GM08714 (cell line): ENCODE results near the gene LDAF1.

Source experiments
- H3K4me3 ChIP-seq: fragments of 200-500 bp; sonication (Bioruptor generic); 2 replicates; pipeline ENCODE4 v1.5.1; 2014; ENCODE audit warnings: mild to moderate bottlenecking, low read length, inconsistent platforms
- ZNF274 ChIP-seq: IDR thresholded peaks from 2 replicates; pipeline ENCODE4 v1.6.1; 2012; ENCODE audit warnings: mild to moderate bottlenecking, low read depth, low read length

The LDAF1 gene

GRCh38 chr16:21199607-21200218 lies 41.2 kb downstream of the LDAF1 start:
- no peak for TF ChIP-seq ZNF274
- no peak overlapping the region for H3K4me3 ChIP-seq

DNA sequence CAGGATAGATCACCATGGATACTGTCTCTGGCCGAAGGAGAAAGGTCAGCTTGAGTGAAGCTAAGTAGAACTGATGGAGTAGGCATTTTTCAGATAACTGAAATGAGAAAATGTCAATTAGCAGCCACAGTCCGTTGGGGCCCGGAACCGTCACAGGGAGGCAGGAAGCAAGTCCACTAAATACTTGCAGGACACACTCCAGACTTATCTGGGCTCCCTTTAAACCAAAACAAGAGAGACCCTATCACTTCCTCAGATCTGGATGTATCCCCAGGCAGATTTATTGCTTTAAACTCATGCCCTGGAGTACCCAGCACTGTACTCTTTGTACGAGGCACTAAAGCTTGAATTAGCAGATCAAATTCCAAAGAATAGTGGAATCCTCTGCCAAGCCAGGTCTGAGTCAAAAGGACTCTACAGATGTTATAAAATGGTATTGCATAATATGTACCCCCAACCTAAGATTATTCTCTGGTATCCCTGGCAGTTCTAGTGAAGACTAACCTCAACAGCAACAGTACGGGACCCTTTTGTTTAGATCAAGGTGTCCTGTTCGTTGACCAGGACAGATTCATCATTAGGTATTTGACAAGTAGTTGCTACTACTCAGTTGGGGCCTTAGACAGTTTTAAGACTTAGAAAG lies 44.8 kb downstream of the LDAF1 start:
- H3K4me3 ChIP-seq, result no peak overlapping the region
- TF ChIP-seq ZNF274, result no peak

DNA sequence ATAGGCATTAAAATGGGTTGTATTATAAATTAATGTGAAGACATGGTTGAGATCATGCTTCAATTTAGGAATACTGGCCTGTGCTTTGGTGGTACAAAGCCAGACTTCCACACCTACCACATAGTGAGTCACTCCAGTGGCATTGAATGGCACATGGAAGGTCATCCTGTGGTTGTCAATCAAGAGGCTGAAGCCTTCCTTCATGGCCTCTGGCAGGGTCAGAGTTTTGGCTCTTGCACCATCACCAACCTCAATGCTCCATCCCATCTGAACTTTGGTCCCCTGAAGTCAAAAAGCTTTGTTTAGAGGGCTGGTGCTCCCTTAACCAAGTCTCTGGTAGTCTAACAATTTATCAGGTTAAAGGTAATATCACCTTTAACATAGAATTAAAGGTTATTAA lies 46.8 kb downstream of the LDAF1 start:
- H3K4me3 ChIP-seq, result no peak overlapping the region
- no peak for TF ChIP-seq ZNF274

DNA sequence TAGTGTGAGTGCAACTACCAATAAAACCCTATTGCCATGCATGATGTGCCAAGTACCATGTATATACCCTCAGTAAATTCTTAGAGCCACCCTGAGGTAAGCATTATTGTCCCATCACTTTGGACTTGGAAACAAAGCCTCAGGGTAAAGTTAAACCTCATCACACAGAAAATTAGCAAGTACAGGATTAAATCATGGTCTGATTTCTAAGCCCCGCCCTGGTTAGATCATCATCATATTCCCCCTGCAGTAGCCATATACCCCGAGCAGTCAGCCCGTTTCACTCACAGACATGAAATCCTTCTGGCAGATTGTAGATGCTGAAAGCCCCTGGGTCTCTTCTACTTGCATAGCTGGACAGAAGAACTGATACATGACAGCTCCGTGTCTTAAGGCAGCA lies 48.1 kb downstream of the LDAF1 start:
- TF ChIP-seq ZNF274, result no peak
- no peak overlapping the region for H3K4me3 ChIP-seq

GRCh38 chr16:21208446-21209230 lies 50.2 kb downstream of the LDAF1 start:
- H3K4me3 ChIP-seq, result no peak overlapping the region
- TF ChIP-seq ZNF274, result no peak

DNA sequence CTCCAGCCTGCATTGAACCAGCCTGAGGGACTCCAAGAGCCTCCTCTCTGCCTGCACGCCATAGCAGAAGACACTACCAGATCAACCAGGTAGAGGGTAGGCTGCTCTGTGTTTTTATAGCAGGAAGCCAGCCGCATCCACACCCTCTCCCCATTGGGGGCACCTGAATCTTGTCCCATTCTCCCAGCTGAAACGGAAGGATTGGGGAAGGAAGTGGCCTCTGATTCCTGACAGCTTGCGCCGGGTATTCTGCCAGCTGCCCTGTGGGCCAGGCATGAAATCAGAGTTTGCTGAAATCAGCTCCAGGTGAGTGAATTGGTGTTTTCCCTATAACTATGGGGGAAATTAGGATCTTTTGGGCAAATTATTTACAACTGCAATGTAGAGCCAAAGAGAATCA lies 53.0 kb downstream of the LDAF1 start, which contains the start of gene ZP2:
TSS of gene ZP2 (minus strand) at position 89 of the 400 bp plus-strand sequence. CDS start at position 62, 27 bp downstream.
- no peak for TF ChIP-seq ZNF274
- no peak within 1 kb of the TSS for H3K4me3 ChIP-seq

DNA sequence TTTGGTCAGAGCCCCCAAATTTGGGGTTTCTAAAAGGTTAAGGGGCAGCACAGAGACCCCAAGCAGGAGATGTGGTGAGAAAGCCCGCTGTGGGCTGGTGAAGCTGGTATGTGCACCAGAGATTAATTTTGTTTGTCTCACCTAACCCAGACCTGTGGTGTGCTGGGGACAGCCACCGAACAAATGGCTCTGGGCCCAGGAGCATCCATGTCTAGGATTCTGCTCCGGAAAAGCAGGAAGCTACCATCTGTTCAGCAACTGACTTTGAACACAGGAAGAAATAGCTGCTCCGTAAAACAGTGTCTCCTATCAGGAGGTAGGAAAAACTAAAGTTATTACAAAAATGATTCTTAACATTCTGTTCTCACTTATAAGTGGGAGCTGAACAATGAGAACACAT lies 55.6 kb downstream of the LDAF1 start:
- no peak overlapping the region for H3K4me3 ChIP-seq
- TF ChIP-seq ZNF274, result no peak

DNA sequence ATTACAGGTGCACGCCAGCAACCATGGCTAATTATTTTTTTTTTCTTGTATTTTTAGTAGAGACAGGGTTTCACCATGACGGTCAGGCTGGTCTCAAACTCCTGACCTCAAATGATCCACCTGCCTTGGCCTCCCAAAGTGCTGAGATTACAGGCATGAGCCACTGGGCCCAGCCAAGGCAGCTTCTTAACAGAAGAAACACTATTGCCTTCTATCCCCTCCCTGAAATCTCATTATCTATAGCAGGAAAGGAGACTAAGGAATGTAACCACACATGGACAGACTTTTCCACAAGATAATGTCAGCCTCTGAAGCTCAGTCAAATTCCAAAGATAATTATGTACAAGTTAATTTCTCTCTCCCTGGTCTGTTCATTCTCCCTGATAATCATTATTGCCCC lies 58.6 kb downstream of the LDAF1 start:
- no peak overlapping the region for H3K4me3 ChIP-seq
- no peak for TF ChIP-seq ZNF274

GRCh38 chr16:21218153-21218552 lies 59.7 kb downstream of the LDAF1 start:
- TF ChIP-seq ZNF274, result no peak
- no peak overlapping the region for H3K4me3 ChIP-seq

GRCh38 chr16:21219551-21219950 lies 61.1 kb downstream of the LDAF1 start:
- TF ChIP-seq ZNF274, result no peak
- H3K4me3 ChIP-seq, result no peak overlapping the region

DNA sequence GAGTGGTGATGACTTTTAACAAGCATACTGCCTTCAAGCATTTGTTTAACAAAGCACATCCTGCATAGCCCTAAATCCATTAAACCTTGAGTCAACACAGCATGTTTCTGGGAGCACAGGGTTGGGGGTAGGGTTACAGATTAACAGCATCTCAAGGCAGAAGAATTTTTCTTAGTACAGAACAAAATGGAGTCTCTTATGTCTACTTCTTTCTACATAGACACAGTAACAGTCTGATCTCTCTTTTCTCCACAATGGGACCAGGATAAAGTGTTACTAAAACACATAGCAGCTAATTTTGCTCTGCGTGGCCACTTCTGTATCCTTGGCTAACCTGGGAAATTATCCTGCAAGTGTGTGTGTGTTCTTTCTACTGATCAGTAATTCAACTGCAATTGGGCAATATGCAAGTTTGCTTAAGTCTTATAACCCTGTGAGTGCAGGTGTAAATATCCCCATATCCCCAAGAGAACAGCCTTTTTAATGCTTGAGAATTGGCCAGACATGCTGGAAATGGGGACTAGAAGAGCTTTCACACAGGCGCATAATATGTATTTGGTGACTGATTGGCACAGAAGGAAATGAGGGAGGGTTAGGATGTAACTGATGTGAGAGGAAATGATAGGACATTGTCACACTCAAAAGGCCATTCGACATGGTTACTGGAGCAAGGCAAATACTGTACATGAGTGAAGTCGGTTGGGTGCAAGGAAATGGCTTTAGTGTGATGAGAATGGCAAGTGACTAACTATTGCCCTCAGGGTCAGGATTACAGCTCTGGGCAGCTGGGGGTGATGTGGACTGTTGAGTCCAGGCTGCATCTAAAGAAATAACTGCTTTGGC lies 64.2 kb downstream of the LDAF1 start:
- H3K4me3 ChIP-seq, result no peak overlapping the region
- no peak for TF ChIP-seq ZNF274

GRCh38 chr16:21223787-21224186 lies 65.3 kb downstream of the LDAF1 start:
- no peak for TF ChIP-seq ZNF274
- no peak overlapping the region for H3K4me3 ChIP-seq

DNA sequence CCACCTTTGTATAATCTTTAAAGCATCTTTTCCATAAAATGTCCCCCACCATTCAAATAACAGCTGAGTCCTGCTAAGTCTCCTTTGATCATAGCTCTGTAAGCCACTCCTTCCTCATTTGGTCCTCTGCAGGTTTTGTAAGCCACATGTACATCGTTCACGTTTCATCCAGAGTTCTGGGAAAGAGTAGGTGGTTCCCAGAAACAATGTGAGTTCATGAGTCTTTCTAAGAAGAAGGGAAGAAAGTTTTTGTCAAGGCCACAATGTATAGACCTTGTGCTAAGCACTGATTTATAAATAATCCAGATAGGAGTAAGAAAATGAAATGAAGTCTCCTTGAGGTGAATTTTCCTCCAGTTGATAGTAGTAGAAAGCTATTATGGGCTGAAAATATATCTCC lies 66.3 kb downstream of the LDAF1 start:
- H3K4me3 ChIP-seq, result no peak overlapping the region
- no peak for TF ChIP-seq ZNF274

- TF ChIP-seq ZNF274, result no peak
- H3K4me3 ChIP-seq, result no peak overlapping the region
Measured at GRCh38 chr16:21226749-21227148, 68.3 kb downstream of the LDAF1 start.

DNA sequence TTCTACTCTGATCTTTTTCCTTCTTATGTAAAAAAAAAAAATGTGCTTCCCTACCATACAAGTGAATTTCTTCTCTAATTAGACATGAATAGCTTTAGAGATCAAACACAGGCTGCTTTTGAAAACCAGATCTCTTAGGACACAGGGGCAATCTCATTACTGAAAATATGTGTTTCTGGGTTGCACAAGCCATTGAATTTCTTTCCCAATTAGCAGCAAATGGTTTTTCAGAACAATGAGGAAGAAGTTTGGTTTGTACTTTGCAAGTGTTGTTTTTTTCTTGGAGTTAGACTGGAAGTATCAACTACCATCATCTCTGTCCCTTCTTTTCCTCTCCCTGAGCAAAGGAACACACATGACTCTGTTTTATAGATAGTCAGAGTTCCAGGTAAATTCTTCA lies 69.4 kb downstream of the LDAF1 start:
- H3K4me3 ChIP-seq, result no peak overlapping the region
- no peak for TF ChIP-seq ZNF274
